Upper lobe of left lung (tissue), 4 donors: ENCODE results near the gene MIF.

Experiments
- EP300 ChIP-seq, 4 donors: sonication (generic); formaldehyde crosslinking; IDR thresholded peaks; one replicate each; pipeline ENCODE4 v1.5.1; 2017; ENCODE audit warnings: antibody characterized with exemption in 4 of 4, control low read depth in 2 of 4
- POLR2A ChIP-seq, 4 donors: fragments of 450-650 bp; IDR thresholded peaks; one replicate each; pipeline ENCODE4 v1.5.1; 2016 to 2017; ENCODE audit warnings: antibody characterized with exemption in 4 of 4, mild to moderate bottlenecking in 2 of 4
- POLR2AphosphoS5 ChIP-seq, 2 donors: sonication (generic); formaldehyde crosslinking; IDR thresholded peaks; one replicate each; pipeline ENCODE4 v1.5.1; 2017; ENCODE audit warnings: antibody characterized with exemption in 2 of 2
- TF ChIP-seq, protein P1 (sequence below), 6 experiments: fragments of 450-650 bp in 4 of 6; fragments of 200-600 bp in 2 of 6; sonication (generic) in 2 of 6; IDR thresholded peaks; one replicate each; pipeline ENCODE4 v1.5.1; 2016 to 2019; ENCODE audit warnings: antibody characterized with exemption in 6 of 6

DNA sequence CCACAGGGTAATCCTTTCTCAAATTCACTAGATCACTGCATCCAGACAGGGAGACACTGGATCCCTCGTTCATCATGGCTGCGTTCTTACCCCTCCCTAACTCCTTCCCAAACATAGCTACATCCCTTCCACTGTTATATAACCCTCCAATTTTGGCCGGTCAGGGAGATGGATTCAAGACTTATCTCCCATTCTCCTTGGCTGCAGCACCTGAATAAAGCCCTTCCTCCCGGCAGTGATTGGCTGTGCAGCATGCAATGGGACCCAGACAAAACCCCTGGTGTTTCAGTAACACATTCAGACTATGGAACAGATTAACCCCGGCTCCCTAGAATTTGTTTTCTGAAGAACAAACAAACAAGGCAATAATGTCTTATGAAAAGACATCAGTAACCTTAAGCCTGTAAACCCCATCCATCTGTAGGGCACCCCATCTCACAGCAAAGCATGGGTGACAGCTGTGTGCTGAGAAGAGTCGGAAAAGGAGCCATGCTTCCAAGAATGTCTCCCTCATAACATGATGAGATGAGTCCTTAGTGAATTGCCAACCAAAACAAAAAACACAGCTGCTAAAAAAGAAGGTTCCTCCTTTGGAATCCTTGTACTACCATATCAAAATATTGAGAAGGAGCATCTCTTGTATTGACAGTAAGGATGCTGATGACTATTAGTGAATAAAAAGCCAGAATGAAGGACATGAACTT is 5.0 kb downstream of the MIF start:
- TF ChIP-seq, protein P1, sequence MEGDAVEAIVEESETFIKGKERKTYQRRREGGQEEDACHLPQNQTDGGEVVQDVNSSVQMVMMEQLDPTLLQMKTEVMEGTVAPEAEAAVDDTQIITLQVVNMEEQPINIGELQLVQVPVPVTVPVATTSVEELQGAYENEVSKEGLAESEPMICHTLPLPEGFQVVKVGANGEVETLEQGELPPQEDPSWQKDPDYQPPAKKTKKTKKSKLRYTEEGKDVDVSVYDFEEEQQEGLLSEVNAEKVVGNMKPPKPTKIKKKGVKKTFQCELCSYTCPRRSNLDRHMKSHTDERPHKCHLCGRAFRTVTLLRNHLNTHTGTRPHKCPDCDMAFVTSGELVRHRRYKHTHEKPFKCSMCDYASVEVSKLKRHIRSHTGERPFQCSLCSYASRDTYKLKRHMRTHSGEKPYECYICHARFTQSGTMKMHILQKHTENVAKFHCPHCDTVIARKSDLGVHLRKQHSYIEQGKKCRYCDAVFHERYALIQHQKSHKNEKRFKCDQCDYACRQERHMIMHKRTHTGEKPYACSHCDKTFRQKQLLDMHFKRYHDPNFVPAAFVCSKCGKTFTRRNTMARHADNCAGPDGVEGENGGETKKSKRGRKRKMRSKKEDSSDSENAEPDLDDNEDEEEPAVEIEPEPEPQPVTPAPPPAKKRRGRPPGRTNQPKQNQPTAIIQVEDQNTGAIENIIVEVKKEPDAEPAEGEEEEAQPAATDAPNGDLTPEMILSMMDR (IDR thresholded peaks at IDR 0.05): no peak
- no peak for TF ChIP-seq POLR2AphosphoS5 (IDR thresholded peaks at IDR 0.05)
- TF ChIP-seq EP300 (IDR thresholded peaks at IDR 0.05): no peak
- TF ChIP-seq POLR2A (IDR thresholded peaks at IDR 0.05): no peak
